NCI-H187 treated with DMSO at 0.1 percent for 48 hours (cell line): ENCODE measurements around the gene MAP3K19.
"Not testable (repeated sequence)": the region's sequence is repeated elsewhere in the genome, so short reads cannot be mapped to it uniquely, and the experiment has no call there.

Source experiments
- DNase-seq: peaks from one replicate; lab custom pipeline; 2025; lab: John Stamatoyannopoulos, UW

Gene MAP3K19

DNA sequence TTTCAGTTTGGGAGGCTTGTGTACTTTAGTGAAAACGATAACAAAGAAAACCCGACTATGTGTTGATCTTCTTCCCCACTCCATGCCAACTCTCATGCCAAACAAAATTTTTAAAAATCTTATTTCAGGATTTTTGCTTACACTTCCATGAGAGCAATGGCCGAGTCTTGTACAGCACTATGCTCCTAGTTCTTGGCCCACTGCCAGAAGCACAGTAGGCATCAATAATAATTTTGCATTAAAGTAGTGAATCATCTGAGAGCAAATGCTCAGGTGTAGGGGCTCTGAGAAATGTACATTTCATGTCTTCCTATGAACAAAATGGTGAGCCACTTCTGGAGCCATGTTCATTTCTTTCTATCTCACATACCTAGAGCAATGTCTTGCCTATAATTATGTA is 62.2 kb downstream of the MAP3K19 start:
- DNase-seq, result no peak

- DNase-seq, result no peak
These were observed 64.6 kb downstream of the MAP3K19 start for GRCh38 chr2:134982603-134983002.

DNA sequence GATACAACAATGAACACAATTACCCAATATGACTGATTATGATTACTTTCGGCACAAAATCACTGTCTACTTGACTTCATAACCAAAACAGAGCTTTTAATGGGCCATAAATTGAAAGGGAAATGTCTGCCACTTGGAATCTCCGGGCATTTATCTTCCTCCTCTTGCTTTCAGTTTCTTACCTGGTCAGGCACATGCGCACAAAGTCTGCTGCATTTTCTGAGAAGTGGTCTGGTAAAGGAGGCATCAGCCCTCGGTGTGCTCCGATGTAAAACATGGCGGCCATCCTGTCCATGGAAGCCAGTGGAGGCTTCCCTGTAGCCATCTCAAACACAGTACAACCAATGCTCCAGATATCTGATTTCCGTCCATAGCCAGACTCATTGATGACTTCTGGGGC is 66.6 kb downstream of the MAP3K19 start:
- DNase-seq, result no peak

DNA sequence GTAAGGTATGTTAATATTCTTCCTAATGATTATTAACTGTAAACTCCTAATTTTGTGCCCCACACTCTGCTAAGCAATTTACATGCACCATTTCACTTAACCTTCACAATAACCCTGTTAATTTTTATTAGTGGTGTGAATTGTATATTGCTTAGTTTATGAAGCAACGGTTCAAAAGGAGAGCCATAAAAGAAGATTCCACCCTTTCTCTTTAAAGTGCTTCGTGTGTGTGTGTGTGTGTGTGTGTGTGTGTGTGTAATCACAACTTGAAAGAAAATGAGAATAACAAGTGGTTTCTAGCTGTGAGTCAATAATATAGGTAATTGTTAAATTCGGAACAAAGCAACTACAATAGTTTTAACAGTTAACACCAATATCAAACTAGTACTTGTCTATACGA is 68.0 kb downstream of the MAP3K19 start:
- DNase-seq, result no peak

DNA sequence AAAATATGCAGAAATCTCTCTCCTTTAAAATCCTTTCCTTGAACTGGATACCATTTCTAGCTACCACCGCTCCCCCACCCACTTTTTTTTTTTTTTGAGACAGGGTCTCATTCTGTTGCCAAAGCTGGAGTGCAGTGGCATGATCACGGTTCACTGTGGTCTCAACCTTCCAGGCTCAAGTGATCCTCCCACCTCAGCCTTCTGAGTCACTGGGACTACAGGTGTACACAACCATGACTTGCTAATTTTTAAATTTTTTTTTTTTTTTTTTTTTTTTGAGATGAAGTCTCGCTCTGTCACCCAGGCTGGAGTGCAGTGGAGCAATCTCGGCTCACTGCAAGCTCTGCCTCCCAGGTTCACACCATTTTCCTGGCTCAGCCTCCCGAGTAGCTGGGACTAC is 70.1 kb downstream of the MAP3K19 start:
- not testable (repeated sequence) for DNase-seq

DNA sequence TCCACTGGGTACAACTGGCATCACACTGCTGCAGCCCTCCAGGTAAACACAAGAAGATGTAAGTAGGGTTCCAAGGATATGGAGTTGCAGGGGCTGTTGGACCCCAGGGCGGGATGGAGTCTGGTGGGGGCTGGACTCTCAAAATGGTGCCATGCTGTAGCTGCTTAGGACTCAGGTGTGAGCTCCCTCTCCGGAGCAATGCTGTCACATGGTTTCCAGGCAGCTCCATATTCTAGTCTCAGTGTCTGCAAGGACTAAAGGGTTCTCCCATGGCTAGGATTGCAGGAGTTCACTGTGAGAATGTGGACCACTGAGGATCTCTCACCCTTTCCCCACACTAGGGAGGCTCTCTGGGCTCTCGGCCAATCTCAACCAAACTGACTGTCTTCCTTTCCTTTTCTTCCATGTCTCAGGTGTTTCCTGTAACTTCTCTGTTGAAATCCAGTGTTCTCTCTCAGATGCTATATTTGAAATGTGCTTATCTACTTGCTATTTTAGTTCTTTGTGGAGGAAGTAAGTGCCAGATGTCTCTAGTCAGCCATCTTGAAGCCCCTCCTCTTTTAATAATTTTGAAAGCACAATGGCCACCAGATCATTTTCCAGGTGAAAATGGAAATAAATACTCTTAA is 71.1 kb downstream of the MAP3K19 start:
- DNase-seq, result no peak

DNA sequence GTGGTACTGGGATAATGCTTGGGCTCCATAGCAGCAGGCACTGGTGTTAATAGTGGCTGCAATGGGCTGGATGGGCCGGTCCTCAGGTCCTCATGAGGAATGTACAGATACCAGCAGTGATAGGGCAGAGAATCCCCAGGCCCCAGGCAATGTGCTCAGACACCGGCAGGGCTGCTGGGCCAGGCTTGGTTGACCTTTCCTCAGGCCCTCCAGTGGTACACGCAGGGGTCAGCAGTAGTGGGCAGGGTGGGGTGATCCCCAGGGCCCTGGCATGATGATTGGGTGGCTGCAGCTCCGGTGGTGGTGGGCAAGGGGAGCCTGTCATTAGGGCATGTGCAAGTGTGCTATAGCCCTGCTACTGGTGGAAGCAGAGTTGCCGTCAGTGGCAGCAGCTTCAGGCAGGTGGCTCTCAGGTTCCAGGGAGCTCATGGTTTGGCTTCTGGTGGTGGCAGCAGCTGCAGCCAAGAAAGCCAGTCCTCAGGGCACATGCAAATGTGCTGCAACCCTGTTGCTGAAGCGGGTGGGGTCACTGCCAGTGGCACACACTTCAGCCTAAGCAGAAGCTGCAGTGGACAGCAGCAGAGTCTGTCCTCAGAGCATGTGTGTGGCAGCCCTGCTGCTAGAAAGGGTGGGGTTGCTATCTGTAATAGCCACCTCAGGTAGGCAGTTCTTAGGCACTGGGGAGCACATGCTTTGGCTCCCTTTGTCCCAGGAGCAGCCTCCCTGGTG is 71.8 kb downstream of the MAP3K19 start:
- DNase-seq, result no peak

DNA sequence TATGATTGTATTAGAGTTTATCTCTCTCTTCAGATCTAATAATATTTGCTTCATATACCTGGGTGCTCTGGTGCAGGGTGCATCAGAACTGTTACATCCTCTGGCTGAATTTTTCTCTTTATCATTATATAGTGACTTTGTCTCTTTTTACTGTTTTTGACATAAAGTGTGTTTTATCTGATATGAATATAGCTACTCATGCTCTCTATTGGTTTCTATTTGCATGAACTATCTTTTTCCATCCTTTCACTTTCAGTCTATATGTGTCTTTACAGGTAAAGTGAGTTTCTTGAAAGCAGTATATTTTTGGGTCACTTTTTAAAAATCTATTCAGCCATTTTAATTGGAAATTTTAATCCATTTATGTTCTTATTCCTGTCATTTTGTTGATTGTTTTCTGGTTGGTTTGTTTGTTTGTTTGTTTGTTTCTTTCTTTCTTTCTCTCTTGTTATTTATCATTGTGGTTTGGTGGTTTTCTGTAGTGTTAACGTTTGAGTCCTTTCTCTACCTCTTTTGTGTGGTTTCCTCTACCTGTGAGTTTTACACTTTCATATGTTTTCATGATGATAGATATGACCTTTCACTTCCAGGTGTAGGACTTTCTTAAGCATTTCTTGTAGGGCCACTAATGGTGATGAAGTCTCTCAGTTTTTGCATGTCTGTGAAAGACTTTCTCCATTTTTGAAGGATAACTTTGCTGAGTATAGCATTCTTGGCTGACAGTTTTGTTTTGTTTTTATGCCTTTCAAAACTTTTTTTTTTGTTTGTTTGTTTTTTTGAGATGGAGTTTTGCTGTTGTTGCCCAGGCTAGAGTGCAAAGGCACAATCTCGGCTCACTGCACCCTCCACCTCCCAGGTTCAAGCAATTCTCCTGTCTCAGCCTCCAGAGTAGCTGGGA is 73.8 kb downstream of the MAP3K19 start:
- no peak for DNase-seq

DNA sequence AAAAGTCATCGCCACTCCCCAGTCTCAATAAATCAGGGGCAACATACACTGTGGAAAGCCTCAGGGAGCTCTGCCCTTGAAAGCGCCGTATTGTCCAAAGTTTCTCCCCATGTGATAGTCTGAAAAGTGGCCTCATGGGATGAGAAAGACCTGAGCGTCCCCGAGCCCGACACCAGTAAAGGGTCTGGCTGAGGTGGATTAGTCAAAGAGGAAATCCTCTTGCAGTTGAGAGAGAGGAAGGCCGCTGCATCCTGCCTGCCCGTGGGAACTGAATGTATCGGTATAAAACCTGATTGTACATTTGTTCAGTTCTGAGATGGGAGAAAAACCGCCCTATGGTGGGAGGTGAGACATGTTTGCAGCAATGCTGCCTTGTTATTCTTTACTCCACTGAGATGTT is 80.1 kb downstream of the MAP3K19 start:
- not testable (repeated sequence) for DNase-seq

GRCh38 chr2:134957477-134957876 is 89.8 kb downstream of the MAP3K19 start:
- DNase-seq, result no peak

GRCh38 chr2:134955744-134956143 is 91.5 kb downstream of the MAP3K19 start:
- DNase-seq, result no peak

- no peak for DNase-seq
These were observed 93.2 kb downstream of the MAP3K19 start for GRCh38 chr2:134954065-134954464.

GRCh38 chr2:134952608-134953007 is 94.6 kb downstream of the MAP3K19 start:
- no peak for DNase-seq

- DNase-seq, result no peak
These were observed 96.4 kb downstream of the MAP3K19 start for GRCh38 chr2:134950886-134951285.

DNA sequence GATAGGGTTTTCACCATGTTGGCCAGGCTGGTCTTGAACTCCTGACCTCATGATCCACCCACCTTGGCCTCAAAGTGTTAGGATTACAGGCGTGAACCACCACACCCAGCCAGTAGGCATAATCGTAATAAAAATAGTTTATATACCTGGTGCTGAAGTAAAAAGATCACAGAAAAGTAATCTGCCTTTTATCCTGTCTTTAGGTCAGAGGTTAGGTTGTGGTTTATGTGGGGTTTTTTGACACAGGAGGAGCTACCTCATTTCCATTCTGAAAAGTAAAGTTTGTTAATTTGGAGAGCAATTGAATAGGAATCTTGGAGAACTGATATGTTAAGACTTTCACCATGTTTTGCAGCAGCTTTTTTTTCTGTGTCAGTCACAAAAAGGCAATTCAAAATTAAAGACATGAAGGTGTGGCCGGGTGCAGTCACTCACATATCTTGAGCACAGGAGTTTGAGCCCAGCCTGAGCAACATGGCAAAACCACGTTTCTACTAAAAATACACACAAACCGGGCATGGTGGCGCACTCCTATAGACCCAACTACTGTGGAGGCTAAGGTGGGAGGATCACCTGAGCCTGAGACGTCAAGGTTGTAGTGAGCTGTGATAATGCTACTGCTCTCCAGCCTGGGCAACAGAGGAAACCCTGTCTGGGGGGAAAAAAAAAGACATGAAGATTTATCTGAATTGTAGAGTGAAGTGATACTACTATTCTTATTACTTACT is 97.1 kb downstream of the MAP3K19 start:
- DNase-seq, result no peak

- DNase-seq, result no peak
These were observed 101.2 kb downstream of the MAP3K19 start for GRCh38 chr2:134946073-134946472.

DNA sequence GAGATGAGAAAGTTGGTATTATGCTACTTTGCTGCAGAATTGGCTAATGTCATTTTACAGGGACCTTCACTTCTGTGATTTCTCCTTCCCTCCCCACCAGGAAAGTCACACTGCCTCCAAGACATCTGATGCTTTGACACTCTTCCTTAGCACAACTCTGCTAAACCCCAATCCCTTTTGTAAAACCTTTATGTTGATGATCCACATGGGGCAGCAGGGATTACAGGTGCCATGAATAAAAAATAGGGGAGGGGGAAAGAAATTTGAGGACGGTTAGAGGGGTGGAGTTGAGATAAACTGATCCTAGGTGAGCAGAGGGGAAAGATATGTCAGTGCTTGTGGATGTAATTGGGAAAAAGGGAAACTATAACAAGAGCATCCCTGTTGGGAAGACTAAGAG is 102.3 kb downstream of the MAP3K19 start:
- no peak for DNase-seq

DNA sequence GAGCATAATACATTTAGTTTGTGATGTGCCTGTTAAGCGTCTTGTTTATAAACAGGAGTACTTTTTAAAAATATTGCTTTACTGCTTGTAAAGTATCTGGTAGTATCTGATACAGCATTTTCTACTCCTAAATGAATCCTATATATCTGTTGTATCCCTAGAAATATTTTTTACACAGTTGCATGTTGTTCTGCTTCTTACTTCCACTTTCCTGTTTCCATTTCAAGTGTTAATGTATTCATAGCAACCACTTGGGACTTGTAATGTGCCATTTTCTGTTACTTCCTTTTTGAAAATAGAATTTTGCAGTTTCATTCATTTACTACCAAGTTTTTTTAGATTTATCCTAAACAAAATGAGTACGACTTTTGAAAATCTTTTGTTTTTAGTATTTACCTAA is 103.7 kb downstream of the MAP3K19 start:
- no peak for DNase-seq

- no peak for DNase-seq
These were observed 110.6 kb downstream of the MAP3K19 start for GRCh38 chr2:134936691-134937090.

- DNase-seq, result no peak
These were observed 112.6 kb downstream of the MAP3K19 start for GRCh38 chr2:134934641-134935040.

DNA sequence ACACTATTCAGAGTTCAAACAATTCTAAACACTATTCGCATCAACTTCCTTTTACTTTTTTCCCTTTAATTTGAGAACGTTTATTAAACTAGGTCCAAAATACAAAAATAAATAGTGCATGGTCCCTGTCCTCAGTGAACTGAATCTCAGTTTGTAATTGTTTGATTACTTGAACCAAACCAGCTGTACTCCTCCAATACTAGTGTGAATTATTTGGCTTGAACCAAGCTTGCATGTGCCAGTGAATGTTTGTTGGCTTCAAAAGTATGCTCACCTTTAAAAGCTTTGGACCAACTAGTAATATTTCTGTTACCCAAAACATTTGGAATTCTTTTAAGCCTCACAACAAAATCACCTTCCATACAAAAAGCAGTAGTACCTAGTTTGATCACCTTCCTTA is 113.1 kb downstream of the MAP3K19 start:
- no peak for DNase-seq

- DNase-seq, result no peak
These were observed 113.5 kb downstream of the MAP3K19 start for GRCh38 chr2:134933732-134934131.
